SK-N-MC (cell line): ENCODE results near the gene SBK1.

Experiments used
- EZH2 ChIP-seq: fragments of 200-600 bp; sonication (generic); IDR thresholded peaks from one replicate; pipeline ENCODE4 v1.6.1; 2017; ENCODE audit warnings: antibody characterized with exemption
- POLR2AphosphoS5 ChIP-seq: IDR thresholded peaks from 2 replicates; pipeline ENCODE4 v1.6.1; 2012; ENCODE audit warnings: mild to moderate bottlenecking, low read depth, low read length, borderline replicate concordance

DNA sequence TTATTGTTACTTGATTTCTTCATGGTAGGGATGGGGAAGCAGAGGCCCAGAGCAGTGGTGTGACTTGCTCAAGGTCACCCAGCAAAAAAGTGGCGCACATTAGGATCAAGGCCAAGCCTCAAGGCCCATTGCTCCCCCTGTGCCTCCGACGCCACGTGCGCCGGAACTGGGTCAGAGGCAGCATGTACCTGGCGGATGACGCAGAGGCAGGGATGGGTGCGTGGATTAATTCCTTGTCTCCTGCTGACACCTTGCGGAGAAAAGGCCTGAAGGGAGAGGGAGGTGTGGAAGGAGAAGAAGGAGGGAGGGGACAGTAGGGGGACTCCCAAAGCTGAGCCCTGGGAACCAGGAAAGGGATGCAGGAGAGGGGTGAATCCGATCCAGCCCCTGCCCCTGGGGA, 18.5 kb downstream of the SBK1 start:
- TF ChIP-seq POLR2AphosphoS5 (no peak), EZH2 (no peak)
